SK-N-SH treated with all-trans-retinoic acid at 6 μM for 48 hours (cell line): ENCODE results near the gene DENND5A.

Experiments used
- ATAC-seq: fragments of 200-7000 bp; cut with Tn5 transposase; 3 replicates; pipeline ENCODE4 v1.9.1; 2020; ENCODE audit warnings: mild to moderate bottlenecking, moderate library complexity
- ARNTL ChIP-seq: fragments of 450-650 bp; formaldehyde crosslinking; IDR thresholded peaks from 2 replicates; pipeline ENCODE4 v1.5.0; 2020; ENCODE audit warnings: low read depth, mild to moderate bottlenecking, moderate library complexity, borderline replicate concordance
- BACH2 ChIP-seq: fragments of 250-450 bp; sonication (Bioruptor Pico); IDR thresholded peaks from 2 replicates; pipeline ENCODE4 v1.9.0; 2021; ENCODE audit warnings: mild to moderate bottlenecking, borderline replicate concordance
- CSDC2 ChIP-seq: fragments of 250-450 bp; sonication (Bioruptor Pico); IDR thresholded peaks from 2 replicates; pipeline ENCODE4 v1.5.0; 2020; ENCODE audit warnings: mild to moderate bottlenecking, moderate library complexity
- ESRRG ChIP-seq: fragments of 250-450 bp; sonication (Bioruptor Pico); IDR thresholded peaks from 2 replicates; pipeline ENCODE4 v1.6.1; 2021; ENCODE audit warnings: mild to moderate bottlenecking
- GLIS3 ChIP-seq: fragments of 250-450 bp; sonication (Bioruptor Pico); IDR thresholded peaks from 2 replicates; pipeline ENCODE4 v1.5.0; 2020; ENCODE audit warnings: mild to moderate bottlenecking, moderate library complexity
- ISL1 ChIP-seq: fragments of 250-450 bp; sonication (Bioruptor Pico); IDR thresholded peaks from 2 replicates; pipeline ENCODE4 v2.1.2; 2022; ENCODE audit warnings: mild to moderate bottlenecking, moderate library complexity
- OSR1 ChIP-seq: fragments of 250-450 bp; sonication (Bioruptor Pico); IDR thresholded peaks from 2 replicates; pipeline ENCODE4 v1.8.0; 2022; ENCODE audit warnings: moderate library complexity, mild to moderate bottlenecking, inconsistent platforms
- PPARA ChIP-seq: fragments of 250-450 bp; sonication (Bioruptor Pico); IDR thresholded peaks from 2 replicates; pipeline ENCODE4 v1.5.0; 2020; ENCODE audit warnings: mild to moderate bottlenecking, borderline replicate concordance
- RARB ChIP-seq: fragments of 250-450 bp; sonication (Bioruptor Pico); IDR thresholded peaks from 2 replicates; pipeline ENCODE4 v1.8.0; 2021; ENCODE audit warnings: mild to moderate bottlenecking, moderate library complexity
- SNAI2 ChIP-seq: fragments of 250-450 bp; sonication (Bioruptor Pico); IDR thresholded peaks from 2 replicates; pipeline ENCODE4 v1.5.0; 2020; ENCODE audit warnings: mild to moderate bottlenecking, moderate library complexity
- TCF4 ChIP-seq: fragments of 250-450 bp; sonication (Bioruptor Pico); IDR thresholded peaks from 2 replicates; pipeline ENCODE4 v1.8.0; 2021; ENCODE audit warnings: mild to moderate bottlenecking, moderate library complexity, borderline replicate concordance
- TOX ChIP-seq: fragments of 250-450 bp; sonication (Bioruptor Pico); IDR thresholded peaks from 2 replicates; pipeline ENCODE4 v1.8.0; 2021; ENCODE audit warnings: mild to moderate bottlenecking, moderate library complexity, borderline replicate concordance
- ZC3H10 ChIP-seq: fragments of 250-450 bp; sonication (Bioruptor Pico); IDR thresholded peaks from 2 replicates; pipeline ENCODE4 v1.5.1; 2021; ENCODE audit warnings: mild to moderate bottlenecking, moderate library complexity
- ZFP30 ChIP-seq: fragments of 450-650 bp; formaldehyde crosslinking; IDR thresholded peaks from 2 replicates; pipeline ENCODE4 v1.5.0; 2022; ENCODE audit warnings: mild to moderate bottlenecking, moderate library complexity
- ZNF565 ChIP-seq: fragments of 450-650 bp; formaldehyde crosslinking; conservative IDR thresholded peaks from 2 replicates; pipeline ENCODE4 v1.5.0; 2020; ENCODE audit warnings: low read depth, mild to moderate bottlenecking, moderate library complexity
- ZNF70 ChIP-seq: fragments of 450-650 bp; formaldehyde crosslinking; IDR thresholded peaks from 2 replicates; pipeline ENCODE4 v1.5.0; 2020; ENCODE audit warnings: mild to moderate bottlenecking, moderate library complexity
- ZNF8 ChIP-seq: fragments of 450-650 bp; formaldehyde crosslinking; IDR thresholded peaks from 2 replicates; pipeline ENCODE4 v1.5.0; 2020; ENCODE audit warnings: mild to moderate bottlenecking, moderate library complexity
- TF ChIP-seq, protein P1 (sequence below): fragments of 250-450 bp; sonication (Bioruptor Pico); IDR thresholded peaks from 2 replicates; pipeline ENCODE4 v1.5.0; 2020; ENCODE audit warnings: mild to moderate bottlenecking, moderate library complexity
- TF ChIP-seq, protein P2 (sequence below): fragments of 250-450 bp; sonication (Bioruptor Pico); IDR thresholded peaks from 2 replicates; pipeline ENCODE4 v1.5.1; 2021; ENCODE audit warnings: mild to moderate bottlenecking, moderate library complexity
- TF ChIP-seq, protein P3 (sequence below): fragments of 250-450 bp; sonication (Bioruptor Pico); IDR thresholded peaks from 2 replicates; pipeline ENCODE4 v1.5.1; 2020; ENCODE audit warnings: low read depth, mild to moderate bottlenecking, moderate library complexity
- TF ChIP-seq, protein P4 (sequence below): fragments of 250-450 bp; sonication (Bioruptor Pico); IDR thresholded peaks from 2 replicates; pipeline ENCODE4 v1.8.0; 2021; ENCODE audit warnings: low read depth, mild to moderate bottlenecking, moderate library complexity, borderline replicate concordance
- TF ChIP-seq, protein P5 (sequence below): fragments of 250-450 bp; sonication (Bioruptor Pico); IDR thresholded peaks from 2 replicates; pipeline ENCODE4 v1.8.0; 2020; ENCODE audit warnings: mild to moderate bottlenecking, moderate library complexity, borderline replicate concordance

Gene DENND5A

DNA sequence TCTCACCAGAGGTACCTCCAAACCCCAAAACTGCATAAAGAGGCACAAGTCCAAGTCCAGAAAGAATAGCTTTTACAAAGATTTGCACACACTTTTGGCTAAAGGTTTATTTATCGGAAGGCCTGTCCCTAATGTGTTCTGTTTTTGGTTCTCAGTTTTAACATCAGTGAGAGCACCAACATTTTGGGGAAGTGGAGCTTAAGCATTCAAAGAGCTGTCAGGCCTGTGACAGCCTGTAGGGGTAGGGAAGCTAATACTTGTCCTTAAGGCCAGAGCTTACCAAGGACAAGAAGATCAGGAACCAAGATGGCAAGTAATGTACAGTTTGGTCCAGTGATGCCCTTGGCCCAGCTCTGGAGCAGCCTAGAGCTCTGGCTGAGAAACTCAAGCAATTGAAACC lies 134.9 kb downstream of the DENND5A start:
- TF ChIP-seq ESRRG (CRISPR knock-in tag) (no peak), TCF4 (CRISPR knock-in tag) (no peak), BACH2 (no peak), ZNF565 (CRISPR knock-in tag) (no peak), ARNTL (CRISPR knock-in tag) (no peak), ISL1 (CRISPR knock-in tag) (no peak), OSR1 (CRISPR knock-in tag) (no peak), ZNF70 (CRISPR knock-in tag) (no peak), PPARA (no peak), GLIS3 (no peak), ZNF8 (CRISPR knock-in tag) (no peak), TOX (no peak), RARB (CRISPR knock-in tag) (no peak), ZFP30 (no peak)
- TF ChIP-seq, protein P1, sequence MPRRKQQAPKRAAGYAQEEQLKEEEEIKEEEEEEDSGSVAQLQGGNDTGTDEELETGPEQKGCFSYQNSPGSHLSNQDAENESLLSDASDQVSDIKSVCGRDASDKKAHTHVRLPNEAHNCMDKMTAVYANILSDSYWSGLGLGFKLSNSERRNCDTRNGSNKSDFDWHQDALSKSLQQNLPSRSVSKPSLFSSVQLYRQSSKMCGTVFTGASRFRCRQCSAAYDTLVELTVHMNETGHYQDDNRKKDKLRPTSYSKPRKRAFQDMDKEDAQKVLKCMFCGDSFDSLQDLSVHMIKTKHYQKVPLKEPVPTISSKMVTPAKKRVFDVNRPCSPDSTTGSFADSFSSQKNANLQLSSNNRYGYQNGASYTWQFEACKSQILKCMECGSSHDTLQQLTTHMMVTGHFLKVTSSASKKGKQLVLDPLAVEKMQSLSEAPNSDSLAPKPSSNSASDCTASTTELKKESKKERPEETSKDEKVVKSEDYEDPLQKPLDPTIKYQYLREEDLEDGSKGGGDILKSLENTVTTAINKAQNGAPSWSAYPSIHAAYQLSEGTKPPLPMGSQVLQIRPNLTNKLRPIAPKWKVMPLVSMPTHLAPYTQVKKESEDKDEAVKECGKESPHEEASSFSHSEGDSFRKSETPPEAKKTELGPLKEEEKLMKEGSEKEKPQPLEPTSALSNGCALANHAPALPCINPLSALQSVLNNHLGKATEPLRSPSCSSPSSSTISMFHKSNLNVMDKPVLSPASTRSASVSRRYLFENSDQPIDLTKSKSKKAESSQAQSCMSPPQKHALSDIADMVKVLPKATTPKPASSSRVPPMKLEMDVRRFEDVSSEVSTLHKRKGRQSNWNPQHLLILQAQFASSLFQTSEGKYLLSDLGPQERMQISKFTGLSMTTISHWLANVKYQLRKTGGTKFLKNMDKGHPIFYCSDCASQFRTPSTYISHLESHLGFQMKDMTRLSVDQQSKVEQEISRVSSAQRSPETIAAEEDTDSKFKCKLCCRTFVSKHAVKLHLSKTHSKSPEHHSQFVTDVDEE (CRISPR knock-in tag): no peak
- TF ChIP-seq, protein P2, sequence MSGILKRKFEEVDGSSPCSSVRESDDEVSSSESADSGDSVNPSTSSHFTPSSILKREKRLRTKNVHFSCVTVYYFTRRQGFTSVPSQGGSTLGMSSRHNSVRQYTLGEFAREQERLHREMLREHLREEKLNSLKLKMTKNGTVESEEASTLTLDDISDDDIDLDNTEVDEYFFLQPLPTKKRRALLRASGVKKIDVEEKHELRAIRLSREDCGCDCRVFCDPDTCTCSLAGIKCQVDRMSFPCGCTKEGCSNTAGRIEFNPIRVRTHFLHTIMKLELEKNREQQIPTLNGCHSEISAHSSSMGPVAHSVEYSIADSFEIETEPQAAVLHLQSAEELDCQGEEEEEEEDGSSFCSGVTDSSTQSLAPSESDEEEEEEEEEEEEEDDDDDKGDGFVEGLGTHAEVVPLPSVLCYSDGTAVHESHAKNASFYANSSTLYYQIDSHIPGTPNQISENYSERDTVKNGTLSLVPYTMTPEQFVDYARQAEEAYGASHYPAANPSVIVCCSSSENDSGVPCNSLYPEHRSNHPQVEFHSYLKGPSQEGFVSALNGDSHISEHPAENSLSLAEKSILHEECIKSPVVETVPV (CRISPR knock-in tag): no peak
- TF ChIP-seq, protein P3, sequence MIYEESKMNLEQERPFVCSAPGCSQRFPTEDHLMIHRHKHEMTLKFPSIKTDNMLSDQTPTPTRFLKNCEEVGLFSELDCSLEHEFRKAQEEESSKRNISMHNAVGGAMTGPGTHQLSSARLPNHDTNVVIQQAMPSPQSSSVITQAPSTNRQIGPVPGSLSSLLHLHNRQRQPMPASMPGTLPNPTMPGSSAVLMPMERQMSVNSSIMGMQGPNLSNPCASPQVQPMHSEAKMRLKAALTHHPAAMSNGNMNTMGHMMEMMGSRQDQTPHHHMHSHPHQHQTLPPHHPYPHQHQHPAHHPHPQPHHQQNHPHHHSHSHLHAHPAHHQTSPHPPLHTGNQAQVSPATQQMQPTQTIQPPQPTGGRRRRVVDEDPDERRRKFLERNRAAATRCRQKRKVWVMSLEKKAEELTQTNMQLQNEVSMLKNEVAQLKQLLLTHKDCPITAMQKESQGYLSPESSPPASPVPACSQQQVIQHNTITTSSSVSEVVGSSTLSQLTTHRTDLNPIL (CRISPR knock-in tag): no peak
- TF ChIP-seq, protein P4, sequence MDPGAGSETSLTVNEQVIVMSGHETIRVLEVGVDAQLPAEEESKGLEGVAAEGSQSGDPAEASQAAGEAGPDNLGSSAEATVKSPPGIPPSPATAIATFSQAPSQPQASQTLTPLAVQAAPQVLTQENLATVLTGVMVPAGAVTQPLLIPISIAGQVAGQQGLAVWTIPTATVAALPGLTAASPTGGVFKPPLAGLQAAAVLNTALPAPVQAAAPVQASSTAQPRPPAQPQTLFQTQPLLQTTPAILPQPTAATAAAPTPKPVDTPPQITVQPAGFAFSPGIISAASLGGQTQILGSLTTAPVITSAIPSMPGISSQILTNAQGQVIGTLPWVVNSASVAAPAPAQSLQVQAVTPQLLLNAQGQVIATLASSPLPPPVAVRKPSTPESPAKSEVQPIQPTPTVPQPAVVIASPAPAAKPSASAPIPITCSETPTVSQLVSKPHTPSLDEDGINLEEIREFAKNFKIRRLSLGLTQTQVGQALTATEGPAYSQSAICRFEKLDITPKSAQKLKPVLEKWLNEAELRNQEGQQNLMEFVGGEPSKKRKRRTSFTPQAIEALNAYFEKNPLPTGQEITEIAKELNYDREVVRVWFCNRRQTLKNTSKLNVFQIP (CRISPR knock-in tag): no peak
- TF ChIP-seq, all 23 proteins: peak for 0
- no peak for ATAC-seq

DNA sequence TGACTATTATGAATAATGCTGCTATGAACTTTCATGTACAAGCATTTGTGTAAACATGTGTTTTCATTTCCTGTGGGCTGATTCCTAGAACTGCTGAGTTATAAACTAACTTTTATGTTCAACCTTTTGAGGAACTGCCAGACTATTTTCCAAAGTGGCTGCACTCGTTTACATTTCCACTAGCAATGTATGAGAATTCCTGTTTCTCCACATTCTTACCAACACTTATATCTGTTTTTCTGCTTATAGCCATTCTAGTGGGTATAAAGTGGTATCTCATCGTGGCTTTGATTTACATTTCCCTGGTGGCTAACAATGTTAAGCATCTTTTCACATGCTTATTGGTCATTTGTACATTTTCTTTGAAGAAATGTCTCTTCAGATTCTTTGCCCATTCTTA lies 138.5 kb downstream of the DENND5A start:
- no peak for ATAC-seq
- TF ChIP-seq GLIS3 (no peak), ZC3H10 (no peak)

DNA sequence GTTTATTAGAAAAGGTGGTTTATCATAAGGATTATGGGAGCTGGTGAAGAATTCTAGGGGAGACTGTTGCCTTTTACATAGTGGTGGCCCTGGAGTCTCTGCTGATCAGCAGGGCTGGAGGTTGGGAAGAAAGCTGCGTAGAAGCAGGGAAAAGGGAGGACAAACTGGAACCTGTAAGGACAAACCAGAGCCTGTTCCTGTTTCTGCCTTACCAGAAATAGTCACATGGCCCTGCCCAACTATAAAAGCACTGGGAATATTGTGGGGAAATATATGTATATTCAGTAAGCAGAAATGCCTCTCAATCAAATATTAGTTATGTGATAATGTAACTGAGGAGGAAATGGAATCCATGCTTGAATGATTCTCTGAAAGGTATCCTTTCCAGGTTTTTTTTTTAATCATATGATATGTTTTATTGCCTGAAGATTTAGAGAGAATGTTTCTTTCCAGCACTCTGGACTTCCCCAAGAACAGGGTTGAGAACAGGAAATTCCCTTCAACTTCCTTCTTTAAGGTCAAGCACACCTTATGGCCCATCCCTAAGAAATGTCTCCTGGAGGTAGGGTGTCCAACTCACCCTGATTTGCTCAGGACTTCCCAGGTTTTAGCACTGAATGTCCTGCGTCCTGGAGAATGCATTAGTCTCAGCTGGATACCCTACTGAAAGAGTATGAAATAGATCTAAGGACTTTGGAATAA lies 139.8 kb downstream of the DENND5A start:
- TF ChIP-seq CSDC2 (CRISPR knock-in tag): no peak
- no peak for TF ChIP-seq OSR1 (CRISPR knock-in tag)
- no peak for TF ChIP-seq GLIS3
- TF ChIP-seq, protein P3 (CRISPR knock-in tag): no peak
- TF ChIP-seq, protein P4 (CRISPR knock-in tag): no peak
- TF ChIP-seq ZNF565 (CRISPR knock-in tag): no peak
- no peak for TF ChIP-seq ZNF70 (CRISPR knock-in tag)
- no peak for TF ChIP-seq ARNTL (CRISPR knock-in tag)
- TF ChIP-seq ZC3H10: no peak
- TF ChIP-seq TOX: no peak
- TF ChIP-seq ESRRG (CRISPR knock-in tag): no peak
- TF ChIP-seq SNAI2 (CRISPR knock-in tag): no peak
- no peak for TF ChIP-seq ZNF8 (CRISPR knock-in tag)
- TF ChIP-seq PPARA: no peak
- no peak for TF ChIP-seq ZFP30
- no peak for TF ChIP-seq TCF4 (CRISPR knock-in tag)
- TF ChIP-seq RARB (CRISPR knock-in tag): no peak
- TF ChIP-seq ISL1 (CRISPR knock-in tag): no peak
- TF ChIP-seq, protein P2 (CRISPR knock-in tag): no peak
- TF ChIP-seq, protein P5, sequence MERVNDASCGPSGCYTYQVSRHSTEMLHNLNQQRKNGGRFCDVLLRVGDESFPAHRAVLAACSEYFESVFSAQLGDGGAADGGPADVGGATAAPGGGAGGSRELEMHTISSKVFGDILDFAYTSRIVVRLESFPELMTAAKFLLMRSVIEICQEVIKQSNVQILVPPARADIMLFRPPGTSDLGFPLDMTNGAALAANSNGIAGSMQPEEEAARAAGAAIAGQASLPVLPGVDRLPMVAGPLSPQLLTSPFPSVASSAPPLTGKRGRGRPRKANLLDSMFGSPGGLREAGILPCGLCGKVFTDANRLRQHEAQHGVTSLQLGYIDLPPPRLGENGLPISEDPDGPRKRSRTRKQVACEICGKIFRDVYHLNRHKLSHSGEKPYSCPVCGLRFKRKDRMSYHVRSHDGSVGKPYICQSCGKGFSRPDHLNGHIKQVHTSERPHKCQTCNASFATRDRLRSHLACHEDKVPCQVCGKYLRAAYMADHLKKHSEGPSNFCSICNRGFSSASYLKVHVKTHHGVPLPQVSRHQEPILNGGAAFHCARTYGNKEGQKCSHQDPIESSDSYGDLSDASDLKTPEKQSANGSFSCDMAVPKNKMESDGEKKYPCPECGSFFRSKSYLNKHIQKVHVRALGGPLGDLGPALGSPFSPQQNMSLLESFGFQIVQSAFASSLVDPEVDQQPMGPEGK (CRISPR knock-in tag): no peak
- ATAC-seq: no peak
